Activated naive CD8-positive, alpha-beta T cell treated with anti-CD3 and anti-CD28 coated beads, Interleukin-2, amount 10 ng/mL, durations not matched to agents 7 days and 5 days (primary cell): ENCODE measurements around the gene CHRNB2. TPM values are rescaled to one million over a fixed set of nuclear protein-coding genes. Genes with fewer than 3 reads are reported as not detected.

Experiments
- ATAC-seq: fragments of 150-1000 bp; cut with Tn5 transposase; one replicate; pipeline ENCODE4 v1.10.0; 2021; ENCODE audit warnings: low read depth, moderate library complexity
- POLR2A ChIA-PET: fragments of 350-600 bp; sonication (Branson Sonifier 250); formaldehyde crosslinking; loops from one replicate; lab custom pipeline; 2021; ENCODE audit warnings: antibody characterized with exemption; lab: Charles Lee
- DNase-seq: peaks from one replicate; pipeline ENCODE4 v3.0.0; 2021
- H3K27ac Mint-ChIP-seq: one replicate; pipeline ENCODE4 v1.8.0; 2022; ENCODE audit warnings: mild to moderate bottlenecking, mixed read lengths
- H3K27me3 Mint-ChIP-seq: one replicate; pipeline ENCODE4 v1.8.0; 2022; ENCODE audit warnings: mild to moderate bottlenecking, moderate library complexity, mixed read lengths
- H3K36me3 Mint-ChIP-seq: one replicate; pipeline ENCODE4 v1.8.0; 2021; ENCODE audit warnings: mild to moderate bottlenecking, mixed read lengths
- H3K4me1 Mint-ChIP-seq: one replicate; pipeline ENCODE4 v1.8.0; 2021; ENCODE audit warnings: mixed read lengths
- H3K4me3 Mint-ChIP-seq: one replicate; pipeline ENCODE4 v1.8.0; 2022; ENCODE audit warnings: mild to moderate bottlenecking, moderate library complexity, mixed read lengths
- H3K9me3 Mint-ChIP-seq: one replicate; pipeline ENCODE4 v1.8.0; 2021; ENCODE audit warnings: mixed read lengths
- total RNA-seq, 2 experiments: library from RNA; stranded (reverse); gene quantifications; one replicate each; pipeline ENCODE4 v1.2.3, GENCODE V29; 2021

CHRNB2 gene
- total RNA-seq, 2 experiments from 2014 or later = not detected

- Mint-ChIP-seq H3K36me3 (peaks cover 39% of the 10 kb centered on the region), H3K27me3 (no peaks in the 10 kb centered on the region), H3K27ac (no peak overlapping the region), H3K4me3 (no peak overlapping the region), H3K4me1 (peaks cover 10% of the 10 kb centered on the region), H3K9me3 (no peaks in the 10 kb centered on the region)
- ATAC-seq (no peak), DNase-seq (no peak)
- POLR2A ChIA-PET = interaction anchor here (0.7 kb wide), 1 partner anchor 11 kb away, joined by 3 read pairs; no protein-coding TSS in a partner anchor
Observed at GRCh38 chr1:154593390-154593789, 25.8 kb downstream of the CHRNB2 start.

GRCh38 chr1:154594811-154595210 lies 27.2 kb downstream of the CHRNB2 start:
- Mint-ChIP-seq H3K27ac (no peak overlapping the region), H3K4me1 (peaks cover 15% of the 10 kb centered on the region)
- POLR2A ChIA-PET = interaction anchor here (0.6 kb wide), 1 partner anchor 31 kb away, joined by 3 read pairs; no protein-coding TSS in a partner anchor

GRCh38 chr1:154595621-154596020 lies 28.0 kb downstream of the CHRNB2 start:
- DNase-seq = no peak
- POLR2A ChIA-PET = interaction anchor here (1.0 kb wide), 1 partner anchor 11 kb away, joined by 4 read pairs; no protein-coding TSS in a partner anchor
- peaks cover 37% of the 10 kb centered on the region for H3K36me3 Mint-ChIP-seq
- no peak for ATAC-seq
- H3K27me3 Mint-ChIP-seq = no peaks in the 10 kb centered on the region
- H3K4me3 Mint-ChIP-seq = no peak overlapping the region
- no peak overlapping the region for H3K27ac Mint-ChIP-seq
- H3K4me1 Mint-ChIP-seq = peaks cover 16% of the 10 kb centered on the region
- no peaks in the 10 kb centered on the region for H3K9me3 Mint-ChIP-seq

More at GRCh38 chr1:154594811-154595210, 27.2 kb downstream of the CHRNB2 start:
- Mint-ChIP-seq H3K4me3 (no peak overlapping the region), H3K9me3 (no peaks in the 10 kb centered on the region), H3K27me3 (no peaks in the 10 kb centered on the region), H3K36me3 (peaks cover 30% of the 10 kb centered on the region)
- DNase-seq (no peak), ATAC-seq (no peak)

GRCh38 chr1:154598871-154599635 lies 31.5 kb downstream of the CHRNB2 start:
- H3K4me3 Mint-ChIP-seq = no peak overlapping the region
- no peaks in the 10 kb centered on the region for H3K9me3 Mint-ChIP-seq
- H3K4me1 Mint-ChIP-seq = peaks cover 28% of the 10 kb centered on the region

GRCh38 chr1:154599658-154600057 lies 32.1 kb downstream of the CHRNB2 start:
- H3K27ac Mint-ChIP-seq = no peak overlapping the region
- DNase-seq = no peak
- peaks cover 35% of the 10 kb centered on the region for H3K36me3 Mint-ChIP-seq
- H3K9me3 Mint-ChIP-seq = no peaks in the 10 kb centered on the region
- ATAC-seq = no peak
- H3K4me3 Mint-ChIP-seq = no peak overlapping the region
- peaks cover 31% of the 10 kb centered on the region for H3K4me1 Mint-ChIP-seq
- POLR2A ChIA-PET = no interaction called here
- H3K27me3 Mint-ChIP-seq = no peaks in the 10 kb centered on the region

More at GRCh38 chr1:154598871-154599635, 31.5 kb downstream of the CHRNB2 start:
- no peak for ATAC-seq
- Mint-ChIP-seq H3K27ac (no peak overlapping the region), H3K36me3 (peaks cover 36% of the 10 kb centered on the region), H3K27me3 (no peaks in the 10 kb centered on the region)
- POLR2A ChIA-PET = no interaction called here
- DNase-seq = no peak

- H3K4me3 Mint-ChIP-seq = no peak overlapping the region
- peaks cover 44% of the 10 kb centered on the region for H3K36me3 Mint-ChIP-seq
- H3K4me1 Mint-ChIP-seq = peaks cover 49% of the 10 kb centered on the region
- POLR2A ChIA-PET = no interaction called here
- DNase-seq (no peak), ATAC-seq (no peak)
- H3K27ac Mint-ChIP-seq = peak overlapping the region; percentile 28
- H3K27me3 Mint-ChIP-seq = no peaks in the 10 kb centered on the region
- no peaks in the 10 kb centered on the region for H3K9me3 Mint-ChIP-seq
Observed at GRCh38 chr1:154603317-154603716, 35.7 kb downstream of the CHRNB2 start.

GRCh38 chr1:154605534-154605933 lies 38.0 kb downstream of the CHRNB2 start:
- H3K36me3 Mint-ChIP-seq = peaks cover 42% of the 10 kb centered on the region
- peaks cover 58% of the 10 kb centered on the region for H3K4me1 Mint-ChIP-seq
- DNase-seq (no peak), ATAC-seq (no peak)
- POLR2A ChIA-PET = interaction anchor here (0.8 to 8.2 kb wide), 3 partner anchors 17 to 46 kb away, joined by 3 to 89 read pairs (median 3); no protein-coding TSS in a partner anchor
- peak overlapping the region; percentile 58 for H3K27ac Mint-ChIP-seq
- H3K4me3 Mint-ChIP-seq = peak overlapping the region; percentile 46
- no peaks in the 10 kb centered on the region for H3K9me3 Mint-ChIP-seq
- H3K27me3 Mint-ChIP-seq = no peaks in the 10 kb centered on the region

GRCh38 chr1:154607106-154607608 lies 39.6 kb downstream of the CHRNB2 start:
- Mint-ChIP-seq H3K36me3 (peaks cover 31% of the 10 kb centered on the region), H3K4me3 (peak overlapping the region; percentile 98), H3K4me1 (peaks cover 64% of the 10 kb centered on the region), H3K27me3 (no peaks in the 10 kb centered on the region), H3K9me3 (no peaks in the 10 kb centered on the region), H3K27ac (peak overlapping the region; percentile 100)
- DNase-seq (peak; percentile 53), ATAC-seq (no peak)
- POLR2A ChIA-PET = interaction anchor here (0.6 to 8.2 kb wide), 4 partner anchors 12 to 348 kb away, joined by 3 to 89 read pairs (median 4); no protein-coding TSS in a partner anchor

- peak; percentile 81 for ATAC-seq
- H3K36me3 Mint-ChIP-seq = peaks cover 31% of the 10 kb centered on the region
- peaks cover 63% of the 10 kb centered on the region for H3K4me1 Mint-ChIP-seq
- H3K27me3 Mint-ChIP-seq = no peaks in the 10 kb centered on the region
- POLR2A ChIA-PET = interaction anchor here (0.7 to 8.2 kb wide), 10 partner anchors 12 to 568 kb away, joined by 3 to 89 read pairs (median 4); partner anchors contain the start of genes PMVK and UBE2Q1
- DNase-seq = peak; percentile 85
- peak within 1 kb of the TSS; percentile 98 for H3K4me3 Mint-ChIP-seq
- no peaks in the 10 kb centered on the region for H3K9me3 Mint-ChIP-seq
- peak within 1 kb of the TSS; percentile 100 for H3K27ac Mint-ChIP-seq
Observed at GRCh38 chr1:154607609-154608396, 40.2 kb downstream of the CHRNB2 start, which contains the start of gene ADAR. TSS of gene ADAR (minus strand) at chr1:154608186. CDS start at chr1:154608006, 180 bp downstream.

GRCh38 chr1:154608397-154609270 lies 41.1 kb downstream of the CHRNB2 start:
- DNase-seq (peak; percentile 62), ATAC-seq (peak; percentile 17)
- H3K4me3 Mint-ChIP-seq = peak overlapping the region; percentile 98
- H3K36me3 Mint-ChIP-seq = peaks cover 30% of the 10 kb centered on the region
- H3K27ac Mint-ChIP-seq = peak overlapping the region; percentile 100
- no peaks in the 10 kb centered on the region for H3K9me3 Mint-ChIP-seq
- H3K4me1 Mint-ChIP-seq = peaks cover 57% of the 10 kb centered on the region
- H3K27me3 Mint-ChIP-seq = no peaks in the 10 kb centered on the region
- POLR2A ChIA-PET = interaction anchor here (0.6 to 8.2 kb wide), 14 partner anchors 11 to 609 kb away, joined by 3 to 89 read pairs (median 4); partner anchors contain the start of genes CHRNB2, PMVK and UBE2Q1

GRCh38 chr1:154609398-154610380 lies 42.1 kb downstream of the CHRNB2 start:
- POLR2A ChIA-PET = interaction anchor here (1.1 to 8.2 kb wide), 6 partner anchors 10 to 52 kb away, joined by 3 to 89 read pairs (median 4); partner anchors contain the start of genes CHRNB2 and UBE2Q1
- Mint-ChIP-seq H3K27me3 (no peaks in the 10 kb centered on the region), H3K27ac (peak overlapping the region; percentile 100), H3K4me3 (peak overlapping the region; percentile 98), H3K4me1 (peaks cover 54% of the 10 kb centered on the region), H3K36me3 (peaks cover 22% of the 10 kb centered on the region), H3K9me3 (no peaks in the 10 kb centered on the region)
- DNase-seq (peak; percentile 48), ATAC-seq (peak; percentile 19)
